ENCODE results near the gene ATP11A. TPM values are rescaled to one million over a fixed set of nuclear protein-coding genes. Genes with fewer than 3 reads are reported as not detected.

Gene ATP11A
- total and polyA plus RNA-seq, 10 of the 15 experiments (the other 5 are each of a cell fraction or from before 2014, with no cell fraction given): 1.4 to 69.6 (median 14.4) TPM

GRCh38 chr13:112733112-112733511 lies 43.3 kb downstream of the ATP11A start:
- no peak overlapping the region for H3K4me2 ChIP-seq (ENCODE audit: control insufficient read depth, insufficient read depth)
- no peaks in the 10 kb centered on the region for H3K27me3 ChIP-seq (replicated peaks in 1 of 2; ENCODE audit: control insufficient read depth in 2 of 2, insufficient read depth in 2 of 2, low read length in 1 of 2)
- peaks cover 5% of the 10 kb centered on the region for H3K79me2 ChIP-seq (ENCODE audit: control insufficient read depth, insufficient read depth, low read length)
- no peak for TF ChIP-seq MEF2A (IDR thresholded peaks at IDR 0.05; ENCODE audit: insufficient read depth, low read depth, low read length)
- TF ChIP-seq EZH2 (IDR thresholded peaks at IDR 0.05; ENCODE audit: borderline replicate concordance, control insufficient read depth, low read depth, low read length): no peak
- TF ChIP-seq YBX1 (IDR thresholded peaks at IDR 0.05): no peak
- no peak for TF ChIP-seq PAX5 (IDR thresholded peaks at IDR 0.05; ENCODE audit: borderline replicate concordance, low read depth, low read length)
- no peak for TF ChIP-seq BCLAF1 (IDR thresholded peaks at IDR 0.05)
- TF ChIP-seq BRCA1 (IDR thresholded peaks at IDR 0.05; ENCODE audit: low read depth, low read length): no peak
- no peak for TF ChIP-seq ZNF207 (IDR thresholded peaks at IDR 0.05; ENCODE audit: borderline replicate concordance)
- no peak for TF ChIP-seq NFXL1 (IDR thresholded peaks at IDR 0.05; ENCODE audit: borderline replicate concordance)
- no peak for TF ChIP-seq SREBF2 (IDR thresholded peaks at IDR 0.05; ENCODE audit: low read length)
- TF ChIP-seq SUPT20H (IDR thresholded peaks at IDR 0.05; ENCODE audit: borderline replicate concordance, control insufficient read depth, low read depth, low read length): no peak
- TF ChIP-seq ZZZ3 (IDR thresholded peaks at IDR 0.05; ENCODE audit: control insufficient read depth, insufficient read length, low read depth): no peak
- TF ChIP-seq SMC3 (IDR thresholded peaks at IDR 0.05; ENCODE audit: borderline replicate concordance, low read length): no peak
- no peak for TF ChIP-seq LARP7 (IDR thresholded peaks at IDR 0.05)
- no peak for DNase-seq (ENCODE audit: low read depth, low spot score)
- no peak for FAIRE-seq
- CTCF ChIA-PET: interaction anchor here (0.8 to 1.4 kb wide), 4 partner anchors 12 to 141 kb away, joined by 3 to 4 read pairs (median 3); no protein-coding TSS in a partner anchor
- no peak for ATAC-seq
- RAD21 ChIA-PET (ENCODE audit: unreplicated experiment): interaction anchor here (1.0 to 1.6 kb wide), 3 partner anchors 39 to 69 kb away, joined by 3 to 6 read pairs (median 4); no protein-coding TSS in a partner anchor
- no peak overlapping the region for H3K27ac ChIP-seq (ENCODE audit: control insufficient read depth, insufficient read depth)
- no TSS peak for BruUV-seq (replicated peaks)
- no peak overlapping the region for H3K4me3 ChIP-seq
- 100% methylated on average over 6 of the region's 6 CpGs for WGBS (ENCODE audit: insufficient coverage, insufficient replicate concordance, low lambda C conversion rate, missing lambda C conversion rate)
- SMC1A ChIA-PET (ENCODE audit: uncharacterized antibody, unreplicated experiment): interaction anchor here (1.0 to 1.3 kb wide), 5 partner anchors 8 to 141 kb away, joined by 3 to 5 read pairs (median 3); no protein-coding TSS in a partner anchor
- intact Hi-C loops (cut with micrococcal nuclease; ENCODE audit: unreplicated experiment): no loop called here
- H3K4me1 ChIP-seq (ENCODE audit: control insufficient read depth, insufficient read depth, low read length): no peaks in the 10 kb centered on the region
- no peaks in the 10 kb centered on the region for H3K9me3 ChIP-seq (replicated peaks; ENCODE audit: control insufficient read depth, insufficient read depth, low read length)
- H4K20me1 ChIP-seq (ENCODE audit: control insufficient read depth, insufficient read depth): no peaks in the 10 kb centered on the region; the same call in 1 of the 2 replicates
- POLR2A ChIA-PET: interaction anchor here (0.7 kb wide), 1 partner anchor 70 kb away, joined by 4 read pairs; no protein-coding TSS in a partner anchor
- peaks cover 0 to 3% of the 10 kb centered on the region in 2 experiments; a peak in 1 of 4 replicates for H3K36me3 ChIP-seq (ENCODE audit: control insufficient read depth in 2 of 2, insufficient read depth in 2 of 2, low read length in 1 of 2)
- no peak overlapping the region for H3K9ac ChIP-seq (ENCODE audit: control insufficient read depth, insufficient read depth, low read length)
- no peak overlapping the region for H2AFZ ChIP-seq (ENCODE audit: control insufficient read depth, low read depth, low read length)
- in situ Hi-C loops (cut with MboI): no loop called here

All from GM12878 (cell line).